Panc1 (cell line): ENCODE measurements around the gene ITGBL1. TPM values are rescaled to one million over a fixed set of nuclear protein-coding genes. Genes with fewer than 3 reads are reported as not detected.

ENCODE experiments used
- ATAC-seq: fragments of 200-7000 bp; cut with Tn5 transposase; 2 replicates; pipeline ENCODE4 v1.9.1; 2020; ENCODE audit warnings: mild to moderate bottlenecking, moderate library complexity
- BruUV-seq: library from RNA; stranded (reverse); fragments of 400-500 nt; replicated peaks from 2 replicates; lab custom pipeline; 2021; lab: Mats Ljungman, UMichigan
- CTCF ChIA-PET: fragments of 300-600 bp; sonication (Branson Sonifier 250); formaldehyde crosslinking; loops from one replicate; lab custom pipeline; 2022; ENCODE audit warnings: antibody characterized with exemption; lab: Charles Lee
- POLR2A ChIA-PET: fragments of 300-600 bp; sonication (Branson Sonifier 250); formaldehyde crosslinking; loops from one replicate; lab custom pipeline; 2022; ENCODE audit warnings: antibody characterized with exemption; lab: Charles Lee
- DNase-seq: peaks from one replicate; pipeline ENCODE4 v3.0.0-alpha.2; 2010; ENCODE audit warnings: low read depth, low spot score
- H3K27ac ChIP-seq: 2 replicates; pipeline ENCODE4 v1.5.1; 2011; ENCODE audit warnings: mild to moderate bottlenecking, low read length, inconsistent platforms
- H3K27me3 ChIP-seq: fragments of 200-500 bp; sonication (Bioruptor generic); 2 replicates; pipeline ENCODE4 v1.6.0; 2014; ENCODE audit warnings: low read length, inconsistent platforms; ENCODE audit not compliant: control insufficient read depth, insufficient read depth
- H3K36me3 ChIP-seq: fragments of 200-500 bp; sonication (Bioruptor generic); 2 replicates; pipeline ENCODE4 v1.5.1; 2014; ENCODE audit warnings: inconsistent platforms, mild to moderate bottlenecking, low read length, moderate library complexity; ENCODE audit not compliant: control insufficient read depth, insufficient read depth
- H3K4me1 ChIP-seq: 2 replicates; pipeline ENCODE4 v1.5.1; 2011; ENCODE audit warnings: inconsistent platforms, mild to moderate bottlenecking, low read length, moderate library complexity; ENCODE audit not compliant: control insufficient read depth, insufficient read depth
- H3K4me3 ChIP-seq, 2 experiments: 2 replicates each; pipeline ENCODE4 v1.5.1; 2011 to 2012; ENCODE audit warnings: low read depth in 2 of 2, low read length in 2 of 2, mild to moderate bottlenecking in 2 of 2, inconsistent platforms in 1 of 2, moderate library complexity in 1 of 2
- H3K9me3 ChIP-seq: fragments of 200-500 bp; sonication (Bioruptor generic); 2 replicates; pipeline ENCODE4 v1.5.1; 2014; ENCODE audit warnings: low read depth, mild to moderate bottlenecking, inconsistent platforms, low read length, moderate library complexity; ENCODE audit not compliant: control insufficient read depth, insufficient read depth
- POLR2AphosphoS5 ChIP-seq: IDR thresholded peaks from 2 replicates; pipeline ENCODE4 v1.6.1; 2012; ENCODE audit warnings: mild to moderate bottlenecking, low read depth, low read length, moderate library complexity
- SIN3A ChIP-seq: IDR thresholded peaks from 2 replicates; pipeline ENCODE4 v1.6.1; 2012; ENCODE audit warnings: low read depth, mild to moderate bottlenecking, low read length, moderate library complexity, borderline replicate concordance; ENCODE audit not compliant: insufficient read depth
- TCF7L2 ChIP-seq: IDR thresholded peaks from 2 replicates; pipeline ENCODE4 v1.6.1; 2011; ENCODE audit warnings: mild to moderate bottlenecking, low read depth, low read length, inconsistent platforms
- in situ Hi-C: cut with HindIII; loops from 2 replicates; pipeline ENCODE4 v1.10.0; 2016; ENCODE audit warnings: low sequenced_read_pairs, low pct_unique_long_range_greater_than_20kb
- intact Hi-C: fragments of 100-400 bp; cut with micrococcal nuclease; formaldehyde crosslinking; loops from one replicate; pipeline ENCODE4 v1.10.0; 2022; ENCODE audit not compliant: unreplicated experiment
- total RNA-seq: library from RNA; stranded (reverse); gene quantifications from one replicate; pipeline ENCODE4 v1.2.1, GENCODE V29; 2021; ENCODE audit not compliant: unreplicated experiment
- TF ChIP-seq, protein P1 (sequence below), 2 experiments: IDR thresholded peaks; 2 replicates each; pipeline ENCODE4 v1.6.1; 2011 to 2012; ENCODE audit warnings: low read depth in 2 of 2, control low read depth in 1 of 2, low read length in 1 of 2, mild to moderate bottlenecking in 1 of 2, moderate library complexity in 1 of 2; ENCODE audit not compliant: insufficient read depth in 1 of 2
- TF ChIP-seq, protein P2 (sequence below): fragments of 450-650 bp; IDR thresholded peaks from 2 replicates; pipeline ENCODE4 v1.5.1; 2017; ENCODE audit warnings: mild to moderate bottlenecking

The ITGBL1 gene
- total RNA-seq, 1 experiment from 2014 or later, result 14.3 TPM

DNA sequence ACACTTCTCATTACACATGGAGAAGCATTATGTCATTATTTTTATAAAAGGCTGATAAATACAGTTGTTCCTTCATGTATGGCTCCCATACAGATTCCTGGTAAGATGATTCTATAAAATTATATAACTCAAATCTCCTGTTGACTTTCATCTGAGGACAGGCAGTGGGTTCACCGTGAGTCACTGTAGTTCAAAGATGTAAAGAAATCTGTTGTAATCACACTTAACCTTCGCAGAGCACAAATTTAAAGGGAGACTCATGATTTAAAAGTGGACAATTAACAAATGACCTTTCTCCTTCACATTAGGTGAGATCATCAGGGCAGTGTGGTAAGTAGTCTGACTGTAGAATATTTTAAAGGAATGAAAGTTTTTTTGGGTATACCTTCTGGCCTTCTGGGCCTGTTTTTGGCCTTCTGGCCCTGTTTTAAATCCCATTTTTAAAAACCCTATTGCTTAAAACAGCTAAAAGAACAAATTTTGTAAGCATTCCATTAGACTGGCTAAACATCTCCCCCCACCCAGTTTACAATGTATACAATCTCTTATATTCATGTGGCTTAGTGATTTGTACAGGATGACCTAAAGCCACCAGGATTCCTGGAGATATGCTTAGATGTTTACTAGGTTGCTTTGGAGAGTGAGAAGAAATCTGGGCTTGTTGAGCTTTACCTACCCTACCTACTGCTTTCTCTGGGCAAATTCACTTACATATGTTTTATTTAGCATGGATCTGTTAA is 171.2 kb downstream of the ITGBL1 start:
- ChIA-PET CTCF (no interaction called here), POLR2A (no interaction called here)
- Histone ChIP-seq H3K9me3 (no peaks in the 10 kb centered on the region), H3K4me1 (peaks cover 14% of the 10 kb centered on the region), H3K36me3 (no peaks in the 10 kb centered on the region), H3K27me3 (no peaks in the 10 kb centered on the region), H3K4me3 (peak overlapping the region; percentile 7 to 35; a peak in 2 of 4 replicates), H3K27ac (peak overlapping the region; percentile 84)
- no TSS peak for BruUV-seq
- in situ Hi-C loops (no loop called here), intact Hi-C loops (no loop called here)
- TF ChIP-seq, protein P1, sequence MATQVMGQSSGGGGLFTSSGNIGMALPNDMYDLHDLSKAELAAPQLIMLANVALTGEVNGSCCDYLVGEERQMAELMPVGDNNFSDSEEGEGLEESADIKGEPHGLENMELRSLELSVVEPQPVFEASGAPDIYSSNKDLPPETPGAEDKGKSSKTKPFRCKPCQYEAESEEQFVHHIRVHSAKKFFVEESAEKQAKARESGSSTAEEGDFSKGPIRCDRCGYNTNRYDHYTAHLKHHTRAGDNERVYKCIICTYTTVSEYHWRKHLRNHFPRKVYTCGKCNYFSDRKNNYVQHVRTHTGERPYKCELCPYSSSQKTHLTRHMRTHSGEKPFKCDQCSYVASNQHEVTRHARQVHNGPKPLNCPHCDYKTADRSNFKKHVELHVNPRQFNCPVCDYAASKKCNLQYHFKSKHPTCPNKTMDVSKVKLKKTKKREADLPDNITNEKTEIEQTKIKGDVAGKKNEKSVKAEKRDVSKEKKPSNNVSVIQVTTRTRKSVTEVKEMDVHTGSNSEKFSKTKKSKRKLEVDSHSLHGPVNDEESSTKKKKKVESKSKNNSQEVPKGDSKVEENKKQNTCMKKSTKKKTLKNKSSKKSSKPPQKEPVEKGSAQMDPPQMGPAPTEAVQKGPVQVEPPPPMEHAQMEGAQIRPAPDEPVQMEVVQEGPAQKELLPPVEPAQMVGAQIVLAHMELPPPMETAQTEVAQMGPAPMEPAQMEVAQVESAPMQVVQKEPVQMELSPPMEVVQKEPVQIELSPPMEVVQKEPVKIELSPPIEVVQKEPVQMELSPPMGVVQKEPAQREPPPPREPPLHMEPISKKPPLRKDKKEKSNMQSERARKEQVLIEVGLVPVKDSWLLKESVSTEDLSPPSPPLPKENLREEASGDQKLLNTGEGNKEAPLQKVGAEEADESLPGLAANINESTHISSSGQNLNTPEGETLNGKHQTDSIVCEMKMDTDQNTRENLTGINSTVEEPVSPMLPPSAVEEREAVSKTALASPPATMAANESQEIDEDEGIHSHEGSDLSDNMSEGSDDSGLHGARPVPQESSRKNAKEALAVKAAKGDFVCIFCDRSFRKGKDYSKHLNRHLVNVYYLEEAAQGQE (IDR thresholded peaks at IDR 0.05; ENCODE audit: insufficient read depth in 1 of 2, low read depth in 2 of 2, low read length in 1 of 2), result no peak
- TF ChIP-seq SIN3A (no peak), TCF7L2 (peak; percentile 51; the same call in 1 of the 2 replicates), POLR2AphosphoS5 (no peak)
- TF ChIP-seq, protein P2, sequence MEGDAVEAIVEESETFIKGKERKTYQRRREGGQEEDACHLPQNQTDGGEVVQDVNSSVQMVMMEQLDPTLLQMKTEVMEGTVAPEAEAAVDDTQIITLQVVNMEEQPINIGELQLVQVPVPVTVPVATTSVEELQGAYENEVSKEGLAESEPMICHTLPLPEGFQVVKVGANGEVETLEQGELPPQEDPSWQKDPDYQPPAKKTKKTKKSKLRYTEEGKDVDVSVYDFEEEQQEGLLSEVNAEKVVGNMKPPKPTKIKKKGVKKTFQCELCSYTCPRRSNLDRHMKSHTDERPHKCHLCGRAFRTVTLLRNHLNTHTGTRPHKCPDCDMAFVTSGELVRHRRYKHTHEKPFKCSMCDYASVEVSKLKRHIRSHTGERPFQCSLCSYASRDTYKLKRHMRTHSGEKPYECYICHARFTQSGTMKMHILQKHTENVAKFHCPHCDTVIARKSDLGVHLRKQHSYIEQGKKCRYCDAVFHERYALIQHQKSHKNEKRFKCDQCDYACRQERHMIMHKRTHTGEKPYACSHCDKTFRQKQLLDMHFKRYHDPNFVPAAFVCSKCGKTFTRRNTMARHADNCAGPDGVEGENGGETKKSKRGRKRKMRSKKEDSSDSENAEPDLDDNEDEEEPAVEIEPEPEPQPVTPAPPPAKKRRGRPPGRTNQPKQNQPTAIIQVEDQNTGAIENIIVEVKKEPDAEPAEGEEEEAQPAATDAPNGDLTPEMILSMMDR, result no peak
- DNase-seq (no peak), ATAC-seq (peak; percentile 49; the same call in 1 of the 2 replicates)

DNA sequence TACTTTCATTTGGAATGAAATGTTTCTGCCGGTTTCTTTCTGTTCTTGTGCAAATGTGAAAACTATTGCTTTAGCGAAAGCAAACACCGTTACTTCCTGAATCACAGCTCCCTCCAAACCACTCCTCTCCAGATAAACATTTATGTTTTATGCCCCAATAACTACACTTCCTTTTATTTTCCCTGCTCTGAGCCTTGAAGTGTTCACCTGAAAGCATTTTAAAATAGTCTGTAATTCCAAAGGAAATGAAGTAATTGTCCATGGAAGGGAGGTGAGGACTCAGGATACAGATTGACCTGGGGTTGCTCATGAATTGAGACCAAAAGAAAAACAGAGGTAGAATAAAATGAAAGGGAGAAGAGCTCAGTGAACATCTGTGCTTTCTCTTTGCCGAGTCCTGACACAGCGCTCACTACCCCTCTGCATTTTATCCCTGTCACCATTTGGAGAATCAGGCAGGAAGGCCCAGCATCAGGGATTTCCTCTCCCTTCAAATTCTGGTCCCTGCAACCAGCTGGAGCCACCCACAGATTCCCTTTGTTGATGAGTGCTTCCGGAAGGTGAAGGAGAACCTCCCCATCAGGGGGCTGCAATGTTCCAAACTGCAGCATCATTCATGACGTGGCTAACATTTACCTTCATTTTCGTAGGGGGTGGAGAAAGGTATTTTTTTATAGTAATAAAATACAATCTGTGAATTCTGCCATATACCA is 171.9 kb downstream of the ITGBL1 start:
- in situ Hi-C loops, result no loop called here
- intact Hi-C loops, result no loop called here
- Histone ChIP-seq H3K27me3 (no peaks in the 10 kb centered on the region), H3K4me3 (peak overlapping the region; percentile 7 to 35; a peak in 3 of 4 replicates), H3K4me1 (peaks cover 14% of the 10 kb centered on the region), H3K27ac (peak overlapping the region; percentile 84), H3K9me3 (no peaks in the 10 kb centered on the region), H3K36me3 (no peaks in the 10 kb centered on the region)
- DNase-seq (no peak), ATAC-seq (peak; percentile 49)
- ChIA-PET CTCF (no interaction called here), POLR2A (no interaction called here)
- TF ChIP-seq, protein P1 (IDR thresholded peaks at IDR 0.05; ENCODE audit: insufficient read depth in 1 of 2, low read depth in 2 of 2, low read length in 1 of 2), result no peak
- TF ChIP-seq, protein P2, result no peak
- TF ChIP-seq TCF7L2 (no peak), POLR2AphosphoS5 (no peak), SIN3A (no peak)
- no TSS peak for BruUV-seq
